ENCODE measurements around the gene BCAS3.

DNA sequence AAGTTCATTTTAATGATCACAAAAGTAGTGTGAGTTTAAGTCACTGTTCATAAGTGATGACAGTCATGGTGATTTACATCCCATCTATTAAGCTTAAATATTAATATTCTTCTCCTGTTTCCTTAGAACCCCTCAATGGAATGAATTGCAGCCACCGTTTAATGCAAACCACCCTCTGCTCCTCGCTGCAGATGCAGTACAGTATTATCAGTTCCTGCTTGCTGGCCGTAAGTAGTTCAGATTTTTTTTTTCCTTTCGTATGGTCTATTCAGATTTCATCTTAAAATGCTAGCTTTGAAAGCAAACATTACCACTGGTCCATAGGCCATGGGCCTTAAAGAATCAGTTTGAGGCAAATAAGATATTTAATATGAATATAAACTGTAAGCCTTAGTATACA is 363.0 kb downstream of the BCAS3 start:
- TF ChIP-seq, protein P1, sequence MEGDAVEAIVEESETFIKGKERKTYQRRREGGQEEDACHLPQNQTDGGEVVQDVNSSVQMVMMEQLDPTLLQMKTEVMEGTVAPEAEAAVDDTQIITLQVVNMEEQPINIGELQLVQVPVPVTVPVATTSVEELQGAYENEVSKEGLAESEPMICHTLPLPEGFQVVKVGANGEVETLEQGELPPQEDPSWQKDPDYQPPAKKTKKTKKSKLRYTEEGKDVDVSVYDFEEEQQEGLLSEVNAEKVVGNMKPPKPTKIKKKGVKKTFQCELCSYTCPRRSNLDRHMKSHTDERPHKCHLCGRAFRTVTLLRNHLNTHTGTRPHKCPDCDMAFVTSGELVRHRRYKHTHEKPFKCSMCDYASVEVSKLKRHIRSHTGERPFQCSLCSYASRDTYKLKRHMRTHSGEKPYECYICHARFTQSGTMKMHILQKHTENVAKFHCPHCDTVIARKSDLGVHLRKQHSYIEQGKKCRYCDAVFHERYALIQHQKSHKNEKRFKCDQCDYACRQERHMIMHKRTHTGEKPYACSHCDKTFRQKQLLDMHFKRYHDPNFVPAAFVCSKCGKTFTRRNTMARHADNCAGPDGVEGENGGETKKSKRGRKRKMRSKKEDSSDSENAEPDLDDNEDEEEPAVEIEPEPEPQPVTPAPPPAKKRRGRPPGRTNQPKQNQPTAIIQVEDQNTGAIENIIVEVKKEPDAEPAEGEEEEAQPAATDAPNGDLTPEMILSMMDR (IDR thresholded peaks at IDR 0.05), result no peak
- TF ChIP-seq POLR2A (IDR thresholded peaks at IDR 0.05) (no peak), EP300 (IDR thresholded peaks at IDR 0.05) (no peak), POLR2AphosphoS5 (IDR thresholded peaks at IDR 0.05) (no peak)
